Loucy (cell line): ENCODE measurements around the gene CKS1B.

Source experiments
- EZH2phosphoT487 ChIP-seq: fragments of 200-600 bp; IDR thresholded peaks from 2 replicates; pipeline ENCODE4 v1.6.1; 2018; ENCODE audit warnings: antibody characterized with exemption, mild to moderate bottlenecking, moderate library complexity, borderline replicate concordance
- TF ChIP-seq, protein P1 (sequence below): fragments of 200-600 bp; sonication (generic); conservative IDR thresholded peaks from 2 replicates; pipeline ENCODE4 v1.5.1; 2014; ENCODE audit warnings: mild to moderate bottlenecking, antibody characterized with exemption, low read length

GRCh38 chr1:155009221-155009711 lies 34.8 kb downstream of the CKS1B start:
- TF ChIP-seq, protein P1, sequence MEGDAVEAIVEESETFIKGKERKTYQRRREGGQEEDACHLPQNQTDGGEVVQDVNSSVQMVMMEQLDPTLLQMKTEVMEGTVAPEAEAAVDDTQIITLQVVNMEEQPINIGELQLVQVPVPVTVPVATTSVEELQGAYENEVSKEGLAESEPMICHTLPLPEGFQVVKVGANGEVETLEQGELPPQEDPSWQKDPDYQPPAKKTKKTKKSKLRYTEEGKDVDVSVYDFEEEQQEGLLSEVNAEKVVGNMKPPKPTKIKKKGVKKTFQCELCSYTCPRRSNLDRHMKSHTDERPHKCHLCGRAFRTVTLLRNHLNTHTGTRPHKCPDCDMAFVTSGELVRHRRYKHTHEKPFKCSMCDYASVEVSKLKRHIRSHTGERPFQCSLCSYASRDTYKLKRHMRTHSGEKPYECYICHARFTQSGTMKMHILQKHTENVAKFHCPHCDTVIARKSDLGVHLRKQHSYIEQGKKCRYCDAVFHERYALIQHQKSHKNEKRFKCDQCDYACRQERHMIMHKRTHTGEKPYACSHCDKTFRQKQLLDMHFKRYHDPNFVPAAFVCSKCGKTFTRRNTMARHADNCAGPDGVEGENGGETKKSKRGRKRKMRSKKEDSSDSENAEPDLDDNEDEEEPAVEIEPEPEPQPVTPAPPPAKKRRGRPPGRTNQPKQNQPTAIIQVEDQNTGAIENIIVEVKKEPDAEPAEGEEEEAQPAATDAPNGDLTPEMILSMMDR, result no peak
- TF ChIP-seq EZH2phosphoT487, result no peak
